ENCODE results near the gene FCN2.

The FCN2 gene

DNA sequence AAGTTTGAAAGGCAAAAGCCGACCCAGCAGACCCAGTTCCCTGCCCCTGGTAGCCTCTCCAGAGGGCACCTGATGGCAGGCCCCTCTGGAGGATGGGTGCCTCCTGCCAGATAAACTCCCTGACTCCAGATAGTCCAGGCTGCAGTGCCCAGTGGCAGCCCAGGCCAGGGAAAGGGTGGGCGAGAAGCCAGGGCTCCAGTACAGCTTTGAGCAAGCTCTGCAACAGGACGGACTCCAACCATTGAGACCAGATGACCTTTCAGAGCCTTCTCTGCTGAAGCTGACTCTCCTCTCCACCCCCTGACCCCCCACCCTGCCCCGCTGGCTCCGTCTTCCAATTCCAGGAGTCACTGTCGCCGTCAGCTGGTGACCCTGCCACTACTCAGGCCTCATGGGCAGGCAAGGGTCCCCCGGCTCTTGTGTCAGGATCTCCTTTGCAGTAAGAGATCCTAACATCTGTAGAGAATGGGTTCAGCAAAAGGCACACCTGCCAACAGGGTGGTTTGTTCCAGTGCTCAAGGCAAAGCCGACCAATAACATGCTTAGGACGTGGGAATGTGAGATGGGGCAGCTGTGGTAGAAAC, 52.6 kb downstream of the FCN2 start:
- no peak for DNase-seq (ENCODE audit: low spot score)

- no peak for DNase-seq (ENCODE audit: low spot score)
Measured at GRCh38 chr9:134935056-134935640, 54.5 kb downstream of the FCN2 start.

GRCh38 chr9:134935701-134936345, 55.2 kb downstream of the FCN2 start:
- DNase-seq (ENCODE audit: low spot score): no peak

DNA sequence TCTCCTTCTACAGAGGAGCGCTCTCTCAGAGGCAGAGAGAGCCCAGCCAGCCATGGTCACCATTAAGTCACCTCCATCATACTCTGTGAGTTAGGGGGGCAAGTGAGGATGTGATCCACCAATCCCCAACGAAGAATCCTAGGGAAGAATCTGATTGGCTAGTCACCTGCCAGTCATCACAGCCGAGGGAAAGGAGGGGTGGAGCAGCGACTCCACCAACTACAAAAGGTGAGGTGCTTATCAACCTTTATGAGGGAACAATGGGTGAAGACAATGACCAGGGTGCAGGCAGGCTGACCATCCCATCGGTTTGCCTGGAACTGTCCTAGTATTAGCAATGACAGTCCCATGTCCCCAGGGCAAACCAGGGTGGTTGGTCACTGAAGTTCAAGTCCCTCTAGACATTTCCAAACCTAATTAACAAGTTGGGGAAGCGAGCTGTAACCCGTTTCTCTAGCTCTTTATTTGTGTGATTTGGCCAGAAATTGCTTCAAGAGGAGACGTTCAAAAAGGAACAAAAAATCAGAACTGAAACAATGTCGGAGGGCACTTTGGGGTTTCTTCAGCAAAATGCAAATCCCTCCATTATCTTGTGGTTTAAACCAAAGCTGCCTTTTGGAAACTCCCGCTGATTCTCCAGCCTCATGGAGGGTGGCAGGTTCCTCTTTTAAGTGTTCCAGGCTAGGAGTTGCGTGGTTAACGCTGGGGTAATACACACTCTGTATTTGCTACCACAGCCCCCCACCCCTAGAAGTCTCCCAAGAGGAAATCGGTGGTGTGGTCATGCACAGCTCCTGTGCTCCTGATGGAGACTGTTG, 55.9 kb downstream of the FCN2 start:
- no peak for DNase-seq (ENCODE audit: low spot score)
